ENCODE data around the gene SECISBP2L.

The SECISBP2L gene

GRCh38 chr15:49055630-49056029 lies 9.4 kb upstream of the SECISBP2L start:
- DNase-seq, result no peak

GRCh38 chr15:49052662-49053061 lies 6.4 kb upstream of the SECISBP2L start:
- no peak for DNase-seq

- no peak for DNase-seq
Measured at GRCh38 chr15:49047456-49047855, 1.2 kb upstream of the SECISBP2L start.

DNA sequence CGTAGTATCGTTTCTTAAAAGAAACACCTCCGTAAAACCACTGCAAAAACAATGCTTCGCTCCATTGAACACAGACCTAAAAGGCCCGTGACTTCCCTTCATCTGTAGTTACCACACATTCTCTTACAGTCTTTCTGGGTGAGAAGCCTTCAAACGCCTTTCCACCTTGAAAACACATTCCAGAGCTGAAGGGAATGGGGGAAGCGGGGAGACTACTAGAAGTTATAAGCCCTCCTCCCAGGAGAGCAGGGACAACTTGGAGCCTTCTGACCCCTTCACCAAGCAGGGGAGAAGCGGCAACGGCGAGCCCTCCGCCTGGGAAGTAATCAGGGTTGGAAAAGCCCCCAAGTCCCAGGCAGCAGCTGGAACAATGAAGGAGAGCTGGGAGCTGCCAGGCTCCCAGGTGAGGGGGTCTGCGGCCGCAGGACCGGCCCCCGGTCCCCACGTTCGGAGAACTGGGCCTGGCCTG lies 461 bp downstream of the SECISBP2L start:
- DNase-seq, result peak; percentile 42

- no peak for DNase-seq
Measured at GRCh38 chr15:49044766-49045606, 1.3 kb downstream of the SECISBP2L start.

DNA sequence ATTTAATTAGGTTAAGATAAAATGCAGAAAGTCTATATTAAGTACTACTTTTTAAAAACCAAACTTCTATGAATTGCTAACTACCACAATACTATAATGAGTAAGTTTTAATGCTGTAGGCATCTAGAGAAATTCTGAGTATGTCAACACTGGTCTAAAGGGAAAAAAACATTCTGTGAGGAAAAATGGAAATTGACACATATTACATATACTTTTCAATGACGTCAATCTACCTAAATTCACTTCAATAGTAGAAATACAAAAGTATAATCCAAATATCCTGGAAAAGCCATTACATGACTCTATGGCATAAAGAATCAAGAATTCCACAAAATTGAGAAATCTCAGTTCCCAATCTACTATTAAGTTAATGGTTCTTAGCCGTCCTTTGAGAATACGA lies 2.2 kb downstream of the SECISBP2L start:
- no peak for DNase-seq

- DNase-seq, result no peak
Measured at GRCh38 chr15:49042165-49042564, 4.1 kb downstream of the SECISBP2L start.

DNA sequence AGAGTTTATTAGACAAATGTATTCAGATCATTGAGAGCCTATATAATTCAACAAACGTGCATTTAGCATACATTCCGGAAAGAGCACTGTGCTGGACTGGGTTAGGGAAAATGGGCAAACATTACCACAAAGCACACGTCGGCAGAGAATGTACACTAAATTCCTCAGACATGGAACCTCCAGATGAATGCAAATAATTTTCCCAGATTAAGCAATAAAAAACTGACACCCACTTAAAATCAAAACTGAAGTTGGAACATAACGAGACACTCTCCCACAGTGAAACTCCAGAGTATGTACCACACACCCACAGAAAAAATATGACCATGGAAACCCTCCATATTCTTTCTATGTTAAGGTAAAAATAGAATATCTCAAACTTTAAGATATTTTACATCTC lies 4.8 kb downstream of the SECISBP2L start:
- DNase-seq, result peak; percentile 34

GRCh38 chr15:49040151-49040550 lies 6.1 kb downstream of the SECISBP2L start:
- no peak for DNase-seq

DNA sequence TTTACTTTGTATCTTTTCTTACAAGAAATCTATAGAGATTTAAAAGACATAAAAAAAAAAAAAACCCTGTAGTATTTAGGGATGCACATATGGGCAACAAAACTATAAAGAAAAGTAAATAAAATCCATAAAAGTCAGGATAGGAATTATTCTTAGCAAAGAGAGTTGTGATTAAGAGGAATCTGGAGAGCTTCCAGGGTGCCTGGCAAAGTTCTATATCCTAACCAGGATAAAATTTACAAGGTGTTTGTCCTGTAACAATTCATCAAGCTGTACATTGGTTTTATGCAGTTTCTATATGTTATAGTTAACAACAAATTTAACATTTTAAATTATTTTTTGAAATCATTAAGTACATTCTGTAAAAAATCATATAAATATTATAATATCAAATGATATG lies 7.9 kb downstream of the SECISBP2L start:
- DNase-seq, result peak; percentile 35

DNA sequence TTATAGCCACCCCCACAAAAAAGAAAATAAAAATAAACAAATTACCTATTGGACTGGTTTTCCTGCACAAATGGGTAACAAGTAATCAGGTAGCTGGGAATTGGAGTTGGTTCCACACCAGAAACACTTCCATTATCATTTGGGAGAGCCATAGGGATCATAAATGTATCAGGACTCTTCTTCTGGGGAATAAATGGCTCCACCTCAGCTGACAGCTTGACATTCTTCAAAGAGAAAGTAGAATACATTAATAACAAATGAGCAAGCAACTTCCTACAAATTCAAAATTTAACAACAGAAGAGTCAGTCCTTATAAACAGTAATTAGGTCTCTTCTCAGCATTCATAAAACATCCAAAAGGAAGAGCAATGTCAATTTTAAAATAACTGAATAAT lies 8.7 kb downstream of the SECISBP2L start:
- DNase-seq, result peak; percentile 35

GRCh38 chr15:49036650-49037545 lies 9.3 kb downstream of the SECISBP2L start:
- peak; percentile 90 for DNase-seq

DNA sequence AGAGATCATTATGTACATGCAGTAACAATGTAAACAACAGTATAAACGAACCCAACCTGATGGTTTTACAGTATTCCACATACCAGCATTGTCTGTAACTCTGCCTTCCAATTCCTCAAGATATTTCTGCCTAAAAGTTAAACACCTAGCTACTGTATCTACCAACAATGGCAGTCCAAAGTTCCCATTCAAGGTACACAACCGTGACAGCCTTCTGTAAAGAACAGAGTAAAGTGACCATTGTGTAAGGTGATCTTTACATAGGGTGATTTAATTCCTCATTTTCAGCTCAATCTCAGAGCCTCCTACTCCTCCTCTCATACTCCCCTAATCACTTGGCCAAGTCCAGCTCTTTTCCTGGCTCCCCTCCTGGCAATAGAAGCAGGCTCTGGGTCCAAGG lies 10.4 kb downstream of the SECISBP2L start:
- no peak for DNase-seq

DNA sequence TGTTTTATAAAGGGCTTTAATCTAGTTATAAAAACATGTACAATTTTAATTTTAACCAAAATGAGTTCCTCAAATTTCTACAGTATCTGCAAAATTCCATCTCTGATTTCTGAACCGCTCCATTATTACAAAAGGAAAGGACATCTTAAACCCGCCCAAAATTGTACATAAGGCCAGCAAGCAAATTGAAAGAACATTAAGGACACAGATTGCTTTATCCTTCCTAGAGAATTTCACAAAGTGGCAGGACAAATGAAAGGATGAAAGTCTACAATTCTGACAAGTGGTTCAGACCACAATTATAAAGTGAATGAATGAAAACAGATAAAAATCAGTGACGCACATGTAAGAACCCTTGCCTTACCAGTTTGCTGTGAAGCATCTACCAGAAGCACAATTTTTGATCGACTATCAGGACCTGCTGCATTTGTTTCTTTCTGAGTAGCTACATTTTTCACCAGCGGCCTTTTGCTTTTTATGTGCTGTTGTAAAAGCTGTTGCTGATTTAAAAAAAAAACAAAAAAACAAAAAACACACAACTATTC lies 13.6 kb downstream of the SECISBP2L start:
- DNase-seq, result no peak

DNA sequence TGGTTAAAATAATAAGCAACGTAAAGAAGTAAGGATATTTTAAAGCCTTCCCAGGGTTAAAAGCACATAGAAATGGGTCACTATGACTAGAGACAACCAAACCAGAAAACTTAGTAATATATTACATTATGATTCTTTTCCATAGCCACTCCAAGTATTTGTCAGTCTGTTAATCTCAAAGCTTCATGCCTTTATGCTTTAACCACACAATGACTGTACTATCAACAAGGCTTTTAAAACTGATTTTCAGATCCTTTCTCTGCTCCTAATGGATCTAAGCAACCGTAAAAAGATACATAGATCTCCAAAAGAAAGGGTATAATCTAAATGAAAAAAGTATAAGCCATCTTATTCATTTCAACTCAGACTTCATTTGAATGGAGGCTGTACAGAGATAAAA lies 14.4 kb downstream of the SECISBP2L start:
- DNase-seq, result no peak

DNA sequence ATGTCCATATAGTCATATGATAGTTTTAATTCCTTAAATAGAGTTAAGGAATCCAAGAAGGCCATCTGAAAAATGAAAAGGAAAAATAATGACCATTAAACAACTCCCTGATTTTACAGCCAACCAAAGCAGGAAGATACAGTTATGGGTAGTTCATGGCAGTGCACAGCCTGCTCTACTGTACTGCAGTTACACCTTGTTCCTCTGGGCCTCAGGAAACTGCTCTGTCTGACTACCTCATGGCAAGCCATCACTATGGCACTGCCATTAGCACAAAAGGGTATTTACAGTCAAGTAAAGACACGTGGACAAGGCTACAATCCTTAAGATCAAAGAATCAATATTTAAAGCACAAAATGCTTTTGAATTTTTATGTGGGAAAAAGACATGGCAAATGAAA lies 19.5 kb downstream of the SECISBP2L start:
- DNase-seq, result no peak

DNA sequence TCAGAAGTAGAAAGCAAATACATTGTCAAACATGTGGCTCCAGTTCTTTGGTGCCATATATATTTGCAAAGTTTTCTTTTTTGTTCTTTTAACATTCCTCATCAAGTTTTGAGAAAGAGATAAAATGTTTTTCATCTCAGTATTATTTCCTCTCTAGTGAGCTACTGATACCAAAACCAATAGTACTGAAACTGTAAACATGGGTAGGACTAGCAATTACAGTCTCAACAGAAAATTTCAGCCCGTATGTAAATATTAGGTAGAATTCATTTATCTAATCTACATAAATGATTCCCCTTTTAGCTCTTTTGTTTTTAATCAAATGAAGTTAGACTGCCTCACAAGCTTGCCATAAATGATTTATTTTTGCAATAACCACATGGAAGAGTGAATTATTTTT lies 21.4 kb downstream of the SECISBP2L start:
- DNase-seq, result no peak

- no peak for DNase-seq
Measured at GRCh38 chr15:49023354-49023753, 22.9 kb downstream of the SECISBP2L start.

DNA sequence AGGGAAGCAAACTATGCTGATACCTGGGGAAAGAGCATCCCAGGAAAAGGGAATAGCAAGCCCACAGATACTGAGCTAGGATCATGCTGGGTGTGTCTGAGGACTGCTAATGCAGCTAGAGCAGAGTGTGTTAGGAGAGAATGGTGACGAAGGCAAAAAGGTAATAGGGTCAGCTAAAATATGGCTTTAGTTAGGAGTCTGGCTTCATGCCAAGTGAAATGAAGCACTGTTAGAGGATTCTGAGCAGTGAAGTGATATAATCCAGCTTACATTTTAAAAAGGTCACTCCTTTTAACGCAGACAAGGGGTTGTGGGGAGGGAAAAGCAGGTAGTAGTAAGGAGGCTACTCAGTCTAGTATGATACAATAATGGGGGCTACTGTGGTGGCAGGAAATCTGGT lies 30.4 kb downstream of the SECISBP2L start:
- DNase-seq, result no peak

DNA sequence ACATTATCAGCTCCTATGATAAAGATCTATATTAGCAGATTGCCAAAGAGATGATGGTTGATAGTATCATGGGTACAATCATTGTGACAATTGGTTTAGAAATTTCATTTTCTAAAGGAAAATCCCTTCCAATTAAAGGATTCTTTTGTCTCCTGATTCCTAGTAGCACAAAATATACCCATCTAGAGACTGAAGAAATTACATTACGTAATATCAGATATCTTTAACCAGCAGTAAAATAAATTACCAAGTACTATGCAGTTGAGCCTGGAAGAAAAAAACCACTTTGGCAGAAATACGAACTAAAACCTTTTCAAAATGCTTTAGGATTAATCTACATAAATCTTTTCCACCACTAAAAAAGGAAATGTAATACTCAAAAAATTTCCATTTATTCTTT lies 46.9 kb downstream of the SECISBP2L start:
- DNase-seq, result no peak

DNA sequence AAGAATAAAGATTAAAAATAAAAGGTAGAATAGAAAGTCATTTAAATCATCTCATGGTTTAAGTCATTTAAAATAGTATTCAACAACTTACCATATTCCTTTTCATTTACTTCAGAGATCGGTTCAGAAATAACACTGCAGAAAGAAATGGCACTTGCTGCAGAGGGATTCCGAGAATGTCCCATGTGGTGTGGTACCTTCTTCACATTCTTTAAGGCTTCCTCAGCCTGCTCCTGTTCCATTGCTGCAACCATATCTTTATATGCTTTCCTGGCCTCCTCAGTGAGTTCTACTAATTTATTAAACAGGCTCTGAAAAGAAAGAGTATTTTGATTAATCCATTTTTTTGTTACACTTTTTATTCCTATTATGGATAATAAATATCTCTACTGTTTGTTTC lies 50.0 kb downstream of the SECISBP2L start:
- DNase-seq, result peak; percentile 46

- DNase-seq, result no peak
Measured at GRCh38 chr15:48993380-48993779, 52.9 kb downstream of the SECISBP2L start.

GRCh38 chr15:48992545-48992944 lies 53.7 kb downstream of the SECISBP2L start:
- no peak for DNase-seq

- no peak for DNase-seq
Measured at GRCh38 chr15:48992096-48992495, 54.1 kb downstream of the SECISBP2L start.
